PC-3 (cell line): Measurements from ENCODE around the gene GRIN3B. TPM values are rescaled to one million over a fixed set of nuclear protein-coding genes. Genes with fewer than 3 reads are reported as not detected.

Experiments
- ATAC-seq: fragments of 200-7000 bp; cut with Tn5 transposase; 2 replicates; pipeline ENCODE4 v1.9.1; 2020; ENCODE audit warnings: mild to moderate bottlenecking, moderate library complexity
- BruUV-seq: library from RNA; stranded (reverse); fragments of 400-500 nt; replicated peaks from 2 replicates; lab custom pipeline; 2021; lab: Mats Ljungman, UMichigan
- CTCF ChIA-PET: fragments of 300-600 bp; sonication (Branson Sonifier 250); formaldehyde crosslinking; loops from one replicate; lab custom pipeline; 2022; ENCODE audit warnings: antibody characterized with exemption; lab: Charles Lee
- POLR2A ChIA-PET: fragments of 300-600 bp; sonication (Branson Sonifier 250); formaldehyde crosslinking; loops from one replicate; lab custom pipeline; 2022; ENCODE audit warnings: antibody characterized with exemption; ENCODE audit not compliant: unreplicated experiment; lab: Charles Lee
- DNase-seq: peaks from one replicate; pipeline ENCODE4 v3.0.0-alpha.2; 2015
- H2AFZ ChIP-seq: fragments of 300-600 bp; sonication (generic); 2 replicates; pipeline ENCODE4 v1.6.0; 2016; ENCODE audit warnings: antibody characterized with exemption, low read length
- H3F3A ChIP-seq: fragments of 300-600 bp; sonication (generic); one replicate; pipeline ENCODE4 v1.6.0; 2017; ENCODE audit warnings: antibody characterized with exemption, low read length, control low read depth, mild to moderate bottlenecking; ENCODE audit not compliant: unreplicated experiment
- H3K27ac ChIP-seq: fragments of 300-600 bp; sonication (generic); 2 replicates; pipeline ENCODE4 v1.5.1; 2016; ENCODE audit warnings: mild to moderate bottlenecking, low read length
- H3K27me3 ChIP-seq: fragments of 300-600 bp; sonication (generic); 2 replicates; pipeline ENCODE4 v1.6.1; 2016; ENCODE audit warnings: low read length, mixed read lengths
- H3K36me3 ChIP-seq: fragments of 300-600 bp; sonication (generic); 2 replicates; pipeline ENCODE4 v1.6.1; 2016; ENCODE audit warnings: low read depth, mixed run types, low read length, mixed read lengths
- H3K4me1 ChIP-seq: fragments of 300-600 bp; sonication (generic); 2 replicates; pipeline ENCODE4 v1.5.1; 2016; ENCODE audit warnings: low read length; ENCODE audit not compliant: insufficient read depth
- H3K4me2 ChIP-seq: fragments of 300-600 bp; sonication (generic); 2 replicates; pipeline ENCODE4 v1.6.0; 2016; ENCODE audit warnings: low read length
- H3K4me3 ChIP-seq: fragments of 300-600 bp; sonication (generic); 2 replicates; pipeline ENCODE4 v1.5.1; 2016; ENCODE audit warnings: mild to moderate bottlenecking, low read length, mixed read lengths
- H3K79me2 ChIP-seq: fragments of 300-600 bp; sonication (generic); 2 replicates; pipeline ENCODE4 v1.6.1; 2017; ENCODE audit warnings: low read length, mixed read lengths
- H3K9ac ChIP-seq: fragments of 300-600 bp; sonication (generic); 2 replicates; pipeline ENCODE4 v1.6.0; 2016; ENCODE audit warnings: mild to moderate bottlenecking, low read length
- H3K9me2 ChIP-seq: fragments of 300-600 bp; sonication (generic); replicated peaks from 2 replicates; pipeline ENCODE4 v1.6.1; 2016; ENCODE audit warnings: mixed run types, low read length, mixed read lengths
- H3K9me3 ChIP-seq: fragments of 300-600 bp; sonication (generic); 2 replicates; pipeline ENCODE4 v1.6.1; 2016; ENCODE audit warnings: low read length, mixed read lengths
- H4K20me1 ChIP-seq: fragments of 300-600 bp; sonication (generic); 2 replicates; pipeline ENCODE4 v1.6.1; 2016; ENCODE audit warnings: low read length, mixed read lengths
- CTCF ChIP-seq: fragments of 300-600 bp; sonication (generic); conservative IDR thresholded peaks from 2 replicates; pipeline ENCODE4 v1.5.1; 2017; ENCODE audit warnings: antibody characterized with exemption, low read depth, mild to moderate bottlenecking, low read length
- EZH2 ChIP-seq: fragments of 300-600 bp; sonication (generic); IDR thresholded peaks from one replicate; pipeline ENCODE4 v1.6.1; 2017; ENCODE audit warnings: antibody characterized with exemption, mild to moderate bottlenecking, low read length; ENCODE audit not compliant: unreplicated experiment
- EZH2phosphoT487 ChIP-seq: fragments of 300-600 bp; sonication (generic); IDR thresholded peaks from 2 replicates; pipeline ENCODE4 v1.6.1; 2018; ENCODE audit warnings: mild to moderate bottlenecking, antibody characterized with exemption, low read length, borderline replicate concordance
- intact Hi-C: fragments of 100-400 bp; cut with micrococcal nuclease; formaldehyde crosslinking; loops from 2 replicates; pipeline ENCODE4 v1.9.0; 2023
- total RNA-seq: library from RNA; depleted of rRNA; stranded (reverse); fragments of >200 nt; gene quantifications from 2 replicates; pipeline ENCODE4 v1.2.3, GENCODE V29; 2014

The GRIN3B gene
- total RNA-seq, 1 experiment from 2014 or later, result 0.69 TPM

GRCh38 chr19:954272-954671 lies 45.9 kb upstream of the GRIN3B start:
- H3K9me2 ChIP-seq, result no peaks in the 10 kb centered on the region
- no peak for DNase-seq
- H3K27ac ChIP-seq, result no peak overlapping the region
- H4K20me1 ChIP-seq, result no peaks in the 10 kb centered on the region
- no peaks in the 10 kb centered on the region for H3K36me3 ChIP-seq
- ChIA-PET POLR2A (no interaction called here), CTCF (no interaction called here)
- BruUV-seq, result no TSS peak
- no peak for TF ChIP-seq CTCF
- TF ChIP-seq EZH2phosphoT487, result no peak
- H2AFZ ChIP-seq, result no peak overlapping the region
- H3K79me2 ChIP-seq, result no peaks in the 10 kb centered on the region
- H3K27me3 ChIP-seq, result no peaks in the 10 kb centered on the region
- no peak overlapping the region for H3K4me2 ChIP-seq
- no peak overlapping the region for H3K9ac ChIP-seq
- no peak overlapping the region for H3K4me3 ChIP-seq
- no peaks in the 10 kb centered on the region for H3K9me3 ChIP-seq
- H3K4me1 ChIP-seq, result peaks cover 13% of the 10 kb centered on the region
- H3F3A ChIP-seq, result no peaks in the 10 kb centered on the region
- intact Hi-C loops, result no loop called here
- ATAC-seq, result no peak

DNA sequence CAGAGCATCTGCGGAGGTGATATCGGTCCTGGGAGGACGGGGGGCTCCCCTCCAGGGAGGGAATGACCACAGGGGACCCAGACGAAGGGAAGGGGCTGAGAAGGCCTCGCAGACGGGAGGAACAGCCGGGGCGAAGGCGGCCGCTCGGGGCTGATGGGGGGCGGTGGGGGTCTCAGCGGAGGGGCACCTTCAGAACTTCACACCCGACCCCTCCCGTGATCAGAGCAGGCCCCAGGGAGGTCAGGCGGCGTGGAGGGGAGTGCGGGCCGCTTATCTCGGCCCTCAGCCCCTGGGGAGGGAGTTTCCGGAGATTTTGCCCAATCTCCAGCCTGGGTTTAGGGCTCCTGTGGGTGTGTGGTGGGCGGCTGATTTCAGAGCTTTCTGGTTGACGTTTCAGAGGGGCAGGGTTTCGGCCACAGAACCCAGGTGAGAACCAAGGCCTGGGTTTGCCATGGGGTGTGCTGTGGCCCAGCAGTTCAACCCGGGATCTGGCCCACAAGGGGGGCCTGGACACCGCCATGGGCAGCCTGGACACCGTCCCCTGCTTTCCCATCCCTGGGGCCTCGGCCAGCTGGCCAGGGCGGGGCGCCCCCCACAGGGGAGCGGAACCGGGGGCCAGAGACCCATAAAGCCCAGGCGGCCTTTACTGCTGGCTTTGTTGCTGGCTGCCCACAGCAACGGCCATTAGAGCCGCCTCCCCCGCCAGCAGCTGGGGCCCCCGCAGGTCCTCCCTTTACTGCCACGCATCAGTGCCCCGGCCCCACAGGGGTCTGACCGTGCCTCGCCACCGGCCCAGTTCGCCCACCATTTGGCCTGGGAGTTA lies 45.3 kb upstream of the GRIN3B start:
- H3K4me1 ChIP-seq, result peaks cover 15% of the 10 kb centered on the region

More for the DNA sequence above, 45.3 kb upstream of the GRIN3B start:
- no peaks in the 10 kb centered on the region for H3K36me3 ChIP-seq
- no peaks in the 10 kb centered on the region for H4K20me1 ChIP-seq
- H3K4me3 ChIP-seq, result no peak overlapping the region
- CTCF ChIA-PET, result no interaction called here
- intact Hi-C loops, result no loop called here
- BruUV-seq, result no TSS peak
- DNase-seq (no peak), ATAC-seq (no peak)
- no peak overlapping the region for H3K4me2 ChIP-seq
- TF ChIP-seq EZH2 (no peak), CTCF (no peak), EZH2phosphoT487 (no peak)
- no peaks in the 10 kb centered on the region for H3K9me2 ChIP-seq
- H3K9ac ChIP-seq, result no peak overlapping the region
- no peaks in the 10 kb centered on the region for H3K9me3 ChIP-seq
- no peaks in the 10 kb centered on the region for H3K27me3 ChIP-seq
- H3K79me2 ChIP-seq, result no peaks in the 10 kb centered on the region
- no peak overlapping the region for H3K27ac ChIP-seq
- H2AFZ ChIP-seq, result no peak overlapping the region
- H3F3A ChIP-seq, result no peaks in the 10 kb centered on the region
- POLR2A ChIA-PET, result no interaction called here
